CD4-positive, alpha-beta memory T cell (primary cell): Measurements from ENCODE around the gene ZNF423. TPM values are rescaled to one million over a fixed set of nuclear protein-coding genes. Genes with fewer than 3 reads are reported as not detected.

Experiments used
- CTCF ChIA-PET: fragments of 350-600 bp; sonication (Branson Sonifier 250); formaldehyde crosslinking; loops from one replicate; lab custom pipeline; 2021; ENCODE audit warnings: inconsistent platforms; ENCODE audit not compliant: partially characterized antibody; lab: Charles Lee
- POLR2A ChIA-PET: fragments of 350-600 bp; sonication (Branson Sonifier 250); formaldehyde crosslinking; loops from one replicate; lab custom pipeline; 2021; ENCODE audit not compliant: partially characterized antibody; lab: Charles Lee
- DNase-seq, 5 donors: peaks; one replicate each; pipeline versions ENCODE4 v3.0.0 to v3.0.0-alpha.2; 2020 to 2022; ENCODE audit warnings: mixed read lengths in 1 of 5
- H3K27ac ChIP-seq: one replicate; pipeline ENCODE4 v1.7.0; 2013; ENCODE audit warnings: low read depth, low read length
- H3K27me3 ChIP-seq: 2 replicates; pipeline ENCODE4 v1.7.0; 2013; ENCODE audit warnings: mild to moderate bottlenecking, low read length, moderate library complexity; ENCODE audit not compliant: insufficient read depth
- H3K36me3 ChIP-seq: 2 replicates; pipeline ENCODE4 v1.7.0; 2013; ENCODE audit warnings: mild to moderate bottlenecking, low read length, moderate library complexity; ENCODE audit not compliant: insufficient read depth
- H3K4me1 ChIP-seq: 2 replicates; pipeline ENCODE4 v1.7.0; 2013; ENCODE audit warnings: mild to moderate bottlenecking, low read length, moderate library complexity; ENCODE audit not compliant: insufficient read depth
- H3K4me3 ChIP-seq, 2 donors: one replicate each; pipeline ENCODE4 v1.7.0; 2013; ENCODE audit warnings: low read length in 2 of 2, mild to moderate bottlenecking in 1 of 2
- H3K9me3 ChIP-seq, 2 donors: one replicate each; pipeline ENCODE4 v1.7.0; 2013; ENCODE audit warnings: low read length in 2 of 2, control low read depth in 1 of 2; ENCODE audit not compliant: control insufficient read depth in 1 of 2
- H3K27ac Mint-ChIP-seq, 7 donors: one replicate each; pipeline ENCODE4 v1.8.0; 2020 to 2021; ENCODE audit warnings: mixed read lengths in 7 of 7, mild to moderate bottlenecking in 6 of 7, inconsistent platforms in 3 of 7, moderate library complexity in 3 of 7
- H3K27me3 Mint-ChIP-seq, 2 donors: one replicate each; pipeline ENCODE4 v1.8.0; 2020 to 2021; ENCODE audit warnings: mixed read lengths in 2 of 2
- H3K36me3 Mint-ChIP-seq, 2 donors: one replicate each; pipeline ENCODE4 v1.8.0; 2020 to 2021; ENCODE audit warnings: mixed read lengths in 2 of 2, inconsistent platforms in 1 of 2, mild to moderate bottlenecking in 1 of 2
- H3K4me1 Mint-ChIP-seq, 4 donors: one replicate each; pipeline ENCODE4 v1.8.0; 2020 to 2021; ENCODE audit warnings: mixed read lengths in 4 of 4, mild to moderate bottlenecking in 1 of 4
- H3K4me3 Mint-ChIP-seq, 8 donors: one replicate each; pipeline ENCODE4 v1.8.0; 2020 to 2021; ENCODE audit warnings: mixed read lengths in 8 of 8, mild to moderate bottlenecking in 7 of 8, moderate library complexity in 6 of 8, inconsistent platforms in 3 of 8
- H3K9me3 Mint-ChIP-seq, 8 donors: one replicate each; pipeline ENCODE4 v1.8.0; 2020 to 2021; ENCODE audit warnings: mixed read lengths in 8 of 8, mild to moderate bottlenecking in 5 of 8, inconsistent platforms in 3 of 8, moderate library complexity in 1 of 8
- intact Hi-C: fragments of 100-400 bp; cut with micrococcal nuclease; formaldehyde crosslinking; loops from one replicate; pipeline ENCODE4 v1.15.1; 2023
- polyA plus RNA-seq, 2 donors: library from polyadenylated mRNA; unstranded; fragments of 300-500 nt; fragmentation: Illumina TruSeq; gene quantifications; one replicate each; pipeline ENCODE4 v1.2.3, GENCODE V29; 2021
- total RNA-seq, 2 experiments: library from RNA; stranded (reverse); gene quantifications; one replicate each; pipeline ENCODE4 v1.2.3, GENCODE V29; 2021

The ZNF423 gene
- total and polyA plus RNA-seq, 4 experiments from 2014 or later: not detected

DNA sequence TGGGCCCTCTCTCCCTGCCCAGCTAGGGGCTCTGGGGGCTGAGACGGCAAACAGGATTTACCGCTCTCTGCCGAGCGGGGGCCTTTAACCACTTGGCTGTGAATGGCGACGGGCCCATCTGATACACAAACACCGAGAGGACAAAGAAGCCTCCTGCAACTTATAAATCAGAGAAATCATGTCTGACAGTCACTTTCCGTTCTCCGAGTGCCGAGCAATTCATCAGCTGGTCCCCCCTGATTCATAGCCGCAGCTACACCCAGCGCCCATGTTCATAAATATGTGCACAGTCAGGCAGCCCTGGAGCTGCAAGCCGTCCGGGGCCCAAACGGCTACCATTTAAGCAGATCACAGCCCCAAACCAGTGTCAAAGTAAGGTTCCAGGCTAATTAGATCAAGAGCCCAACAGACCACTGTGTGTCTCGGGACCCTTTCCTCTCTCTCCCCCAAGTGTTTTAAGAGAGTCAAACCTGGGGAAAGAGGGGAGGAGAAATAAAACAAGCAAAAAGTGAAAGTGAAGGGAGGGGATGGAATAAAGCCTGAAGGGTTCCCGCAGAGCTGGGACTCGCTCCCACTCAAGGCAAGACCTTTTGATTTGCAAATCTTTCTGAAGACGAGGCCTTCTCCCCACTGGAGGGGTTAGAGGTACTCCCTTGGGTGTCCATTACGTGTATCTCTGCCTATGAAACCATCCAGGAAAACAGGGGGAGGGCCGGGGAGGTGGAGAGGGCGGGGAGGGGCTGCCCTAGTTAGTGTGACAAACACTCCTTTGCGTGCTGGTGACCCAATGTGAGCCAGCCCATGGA lies 327.6 kb downstream of the ZNF423 start:
- H3K36me3 Mint-ChIP-seq: no peaks in the 10 kb centered on the region
- Histone ChIP-seq H3K4me3 (no peak overlapping the region), H3K27ac (no peak overlapping the region), H3K27me3 (no peaks in the 10 kb centered on the region), H3K4me1 (no peaks in the 10 kb centered on the region), H3K36me3 (no peaks in the 10 kb centered on the region), H3K9me3 (no peaks in the 10 kb centered on the region)
- ChIA-PET POLR2A (no interaction called here), CTCF (no interaction called here)
- peak overlapping the region in 4 of 7 donors; percentile 24 to 51 (median 31) for H3K27ac Mint-ChIP-seq
- intact Hi-C loops: no loop called here
- no peaks in the 10 kb centered on the region for H3K9me3 Mint-ChIP-seq
- peak in 1 of 5 donors; percentile 2 for DNase-seq
- H3K4me1 Mint-ChIP-seq: peaks cover 0 to 14% (median 4%) of the 10 kb centered on the region in 4 donors
- H3K27me3 Mint-ChIP-seq: peaks cover 0 to 5% of the 10 kb centered on the region in 2 donors
- H3K4me3 Mint-ChIP-seq: peak overlapping the region; percentile 55 to 83 (median 76)

DNA sequence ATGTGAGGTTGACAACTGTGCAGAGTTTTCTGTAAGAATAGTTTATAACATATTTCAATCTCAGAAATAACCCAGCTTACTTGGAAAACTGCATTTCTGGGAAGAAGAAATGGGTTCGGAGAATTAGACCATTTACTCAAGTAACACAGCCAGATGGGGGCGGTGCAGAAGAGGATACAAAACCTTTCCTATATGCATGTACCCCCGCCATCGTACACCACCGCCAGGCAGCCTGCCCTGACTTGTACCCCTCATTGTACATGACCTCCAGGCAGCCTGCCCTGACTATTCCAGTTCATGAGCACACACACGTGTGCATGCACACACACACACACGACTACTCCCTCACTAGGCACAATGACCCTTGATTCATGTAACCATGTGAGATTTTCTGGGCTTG lies 328.3 kb downstream of the ZNF423 start:
- no peak overlapping the region for H3K4me3 ChIP-seq

DNA sequence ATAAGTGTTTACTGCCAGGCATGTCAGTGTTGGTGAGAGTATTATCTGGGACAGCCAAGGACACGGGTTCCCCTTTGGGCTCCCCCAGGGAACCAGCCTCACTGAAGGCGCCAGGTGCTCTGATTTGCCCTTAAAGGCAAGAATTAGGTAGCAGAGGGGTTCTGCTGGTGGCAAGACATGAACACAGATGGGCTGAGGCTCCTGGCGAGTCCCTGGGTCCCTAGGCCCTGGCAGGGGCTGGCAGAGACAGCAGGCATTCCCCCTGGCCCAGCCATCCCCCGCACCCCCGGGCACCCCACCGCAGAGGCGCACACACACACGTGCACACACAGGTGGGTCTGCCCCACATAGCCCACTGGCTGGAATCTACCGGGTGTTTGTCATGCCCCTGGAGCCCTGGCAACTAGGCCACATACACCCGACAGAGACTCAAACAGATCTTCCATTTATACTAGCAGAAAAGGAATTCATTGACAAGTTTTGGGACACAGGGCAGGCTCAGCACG lies 329.0 kb downstream of the ZNF423 start:
- no peak for DNase-seq
- Mint-ChIP-seq H3K36me3 (no peaks in the 10 kb centered on the region), H3K27me3 (peaks cover 0 to 5% of the 10 kb centered on the region in 2 donors), H3K4me1 (peaks cover 0 to 14% (median 4%) of the 10 kb centered on the region in 4 donors), H3K4me3 (no peak overlapping the region), H3K27ac (no peak overlapping the region), H3K9me3 (no peaks in the 10 kb centered on the region)
- Histone ChIP-seq H3K27ac (no peak overlapping the region), H3K9me3 (no peaks in the 10 kb centered on the region), H3K4me3 (no peak overlapping the region), H3K36me3 (no peaks in the 10 kb centered on the region), H3K4me1 (no peaks in the 10 kb centered on the region), H3K27me3 (no peaks in the 10 kb centered on the region)
- POLR2A ChIA-PET: no interaction called here
- intact Hi-C loops: no loop called here
- CTCF ChIA-PET: no interaction called here

More for the DNA sequence above, 328.3 kb downstream of the ZNF423 start:
- no peaks in the 10 kb centered on the region for H3K9me3 Mint-ChIP-seq
- H3K36me3 Mint-ChIP-seq: no peaks in the 10 kb centered on the region
- DNase-seq: no peak
- peak overlapping the region in 6 of 8 donors; percentile 65 to 81 (median 76) for H3K4me3 Mint-ChIP-seq
- H3K27ac ChIP-seq: no peak overlapping the region
- ChIA-PET POLR2A (no interaction called here), CTCF (no interaction called here)
- no peaks in the 10 kb centered on the region for H3K4me1 ChIP-seq
- intact Hi-C loops: no loop called here
- no peak overlapping the region for H3K27ac Mint-ChIP-seq
- peaks cover 0 to 14% (median 4%) of the 10 kb centered on the region in 4 donors for H3K4me1 Mint-ChIP-seq
- H3K27me3 ChIP-seq: no peaks in the 10 kb centered on the region
- no peaks in the 10 kb centered on the region for H3K36me3 ChIP-seq
- no peaks in the 10 kb centered on the region for H3K9me3 ChIP-seq
- peaks cover 0 to 5% of the 10 kb centered on the region in 2 donors for H3K27me3 Mint-ChIP-seq

DNA sequence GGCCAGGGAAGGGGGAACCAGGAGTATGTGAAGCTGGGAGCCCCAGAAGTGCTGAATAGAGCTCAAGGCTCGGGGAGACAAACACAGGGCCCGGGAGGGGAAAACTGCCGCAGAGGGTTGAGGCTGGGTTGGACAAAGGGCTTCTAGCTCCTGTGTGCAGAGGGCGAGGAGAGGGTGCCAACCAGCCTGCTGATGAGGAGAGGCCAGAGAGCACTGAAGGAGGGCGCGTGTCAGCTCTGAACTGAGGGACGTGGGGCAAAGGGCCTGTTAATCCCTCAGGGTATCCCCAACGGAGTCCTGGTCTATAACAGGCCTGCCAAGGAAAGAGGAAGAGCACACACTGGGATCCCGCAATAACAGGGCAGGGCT lies 331.0 kb downstream of the ZNF423 start:
- Mint-ChIP-seq H3K4me1 (peaks cover 0 to 14% (median 4%) of the 10 kb centered on the region in 4 donors), H3K36me3 (no peaks in the 10 kb centered on the region), H3K27me3 (peaks cover 0 to 5% of the 10 kb centered on the region in 2 donors), H3K4me3 (no peak overlapping the region), H3K27ac (no peak overlapping the region), H3K9me3 (no peaks in the 10 kb centered on the region)
- Histone ChIP-seq H3K9me3 (no peaks in the 10 kb centered on the region), H3K36me3 (no peaks in the 10 kb centered on the region), H3K4me1 (no peaks in the 10 kb centered on the region), H3K27me3 (no peaks in the 10 kb centered on the region), H3K4me3 (no peak overlapping the region), H3K27ac (no peak overlapping the region)
- ChIA-PET POLR2A (no interaction called here), CTCF (no interaction called here)
- intact Hi-C loops: no loop called here
- no peak for DNase-seq

DNA sequence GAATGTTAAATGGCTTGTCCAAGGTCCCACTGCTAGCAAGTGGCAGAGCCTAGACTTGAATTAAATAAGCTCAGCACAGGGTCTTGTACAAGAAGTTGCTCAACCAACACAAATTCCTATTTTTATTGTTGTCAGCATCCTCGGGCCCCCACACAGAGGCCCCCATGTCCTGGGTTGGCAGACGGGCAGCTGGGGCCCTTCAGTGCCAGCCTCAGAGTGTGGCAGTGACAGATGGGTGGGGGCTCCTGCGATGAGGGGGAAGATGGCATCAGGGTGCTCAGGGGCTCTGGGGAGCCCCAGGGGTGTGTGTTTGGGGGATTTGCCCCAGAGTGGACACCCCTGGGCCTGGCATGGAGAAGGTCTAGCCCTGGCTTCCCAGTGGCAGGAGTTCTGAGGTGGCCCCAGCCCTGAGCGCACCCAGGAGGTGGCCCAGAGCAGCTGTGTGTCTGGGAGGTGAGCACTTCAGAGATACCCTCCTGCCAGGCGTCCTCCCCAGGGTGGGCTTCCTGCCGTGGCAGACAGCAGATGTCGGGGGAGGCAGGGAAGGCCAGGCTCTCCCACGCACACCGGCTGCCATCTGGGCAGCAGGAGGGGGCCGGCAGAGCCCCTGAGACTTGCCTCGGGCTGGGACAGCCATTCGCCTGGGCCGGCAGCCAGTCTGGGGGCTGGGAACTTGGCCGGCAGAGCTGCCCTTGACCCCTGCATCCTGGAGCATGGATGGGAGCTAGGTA lies 331.5 kb downstream of the ZNF423 start:
- no peak overlapping the region for H3K4me3 ChIP-seq
- POLR2A ChIA-PET: no interaction called here
- Mint-ChIP-seq H3K4me1 (peaks cover 0 to 14% (median 4%) of the 10 kb centered on the region in 4 donors), H3K27me3 (peaks cover 2 to 5% of the 10 kb centered on the region in 2 donors), H3K36me3 (no peaks in the 10 kb centered on the region), H3K27ac (no peak overlapping the region), H3K9me3 (no peaks in the 10 kb centered on the region), H3K4me3 (no peak overlapping the region)
- CTCF ChIA-PET: no interaction called here
- H3K9me3 ChIP-seq: no peaks in the 10 kb centered on the region
- intact Hi-C loops: no loop called here
- H3K27me3 ChIP-seq: no peaks in the 10 kb centered on the region
- no peak for DNase-seq
- H3K27ac ChIP-seq: no peak overlapping the region
- no peaks in the 10 kb centered on the region for H3K36me3 ChIP-seq
- H3K4me1 ChIP-seq: no peaks in the 10 kb centered on the region

DNA sequence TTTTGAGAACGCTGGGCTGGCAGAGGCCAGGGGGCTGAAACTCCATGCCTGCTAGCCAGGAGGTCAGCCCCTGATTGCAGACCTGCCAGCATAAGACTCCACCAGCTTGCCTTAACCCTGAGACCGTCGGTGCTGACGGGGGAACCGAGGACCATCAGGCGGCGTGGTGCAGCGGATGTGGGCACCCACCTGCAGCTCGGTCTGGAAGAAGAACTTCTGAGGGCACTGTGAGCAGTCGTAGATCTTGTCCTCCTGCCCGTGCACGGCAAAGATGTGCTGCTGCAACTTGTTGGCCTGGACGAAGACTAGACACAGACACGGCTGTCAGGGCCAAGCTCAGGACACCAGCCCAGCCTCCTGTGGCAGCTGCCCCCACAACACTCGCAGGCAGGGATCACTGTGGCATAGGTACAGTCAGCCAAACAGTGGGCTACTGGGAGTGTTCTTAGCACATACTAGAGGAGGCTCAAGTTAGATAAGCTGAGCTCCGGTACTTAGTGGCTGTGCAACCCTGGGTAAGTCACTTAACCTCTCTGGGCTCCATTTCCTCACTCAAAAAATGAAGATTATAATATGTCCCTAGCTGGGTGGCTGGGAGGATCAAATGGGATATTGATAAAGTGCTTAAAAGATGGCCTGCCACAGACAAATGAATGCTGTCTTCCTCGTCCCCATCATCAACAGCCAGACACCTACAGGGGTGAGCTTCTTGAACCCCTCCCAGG lies 332.3 kb downstream of the ZNF423 start:
- H3K36me3 ChIP-seq: no peaks in the 10 kb centered on the region
- H3K4me3 ChIP-seq: no peak overlapping the region
- Mint-ChIP-seq H3K27ac (peak overlapping the region in 1 of 7 donors; percentile 51), H3K27me3 (peaks cover 2 to 5% of the 10 kb centered on the region in 2 donors), H3K36me3 (no peaks in the 10 kb centered on the region), H3K9me3 (no peaks in the 10 kb centered on the region), H3K4me1 (peaks cover 0 to 14% (median 4%) of the 10 kb centered on the region in 4 donors), H3K4me3 (no peak overlapping the region)
- no peak overlapping the region for H3K27ac ChIP-seq
- no peaks in the 10 kb centered on the region for H3K9me3 ChIP-seq
- H3K27me3 ChIP-seq: no peaks in the 10 kb centered on the region
- no peaks in the 10 kb centered on the region for H3K4me1 ChIP-seq
- intact Hi-C loops: no loop called here
- ChIA-PET POLR2A (no interaction called here), CTCF (no interaction called here)
- no peak for DNase-seq
